ENCODE measurements around the gene ISL2. TPM values are rescaled to one million over a fixed set of nuclear protein-coding genes. Genes with fewer than 3 reads are reported as not detected.
A peak's percentile ranks its signal among the peaks of the same experiment; 100 is the strongest.

Gene ISL2
- polyA plus RNA-seq, 1 donor (not counting 4 experiments of a cell fraction or from before 2014, with no cell fraction given) = not detected

DNA sequence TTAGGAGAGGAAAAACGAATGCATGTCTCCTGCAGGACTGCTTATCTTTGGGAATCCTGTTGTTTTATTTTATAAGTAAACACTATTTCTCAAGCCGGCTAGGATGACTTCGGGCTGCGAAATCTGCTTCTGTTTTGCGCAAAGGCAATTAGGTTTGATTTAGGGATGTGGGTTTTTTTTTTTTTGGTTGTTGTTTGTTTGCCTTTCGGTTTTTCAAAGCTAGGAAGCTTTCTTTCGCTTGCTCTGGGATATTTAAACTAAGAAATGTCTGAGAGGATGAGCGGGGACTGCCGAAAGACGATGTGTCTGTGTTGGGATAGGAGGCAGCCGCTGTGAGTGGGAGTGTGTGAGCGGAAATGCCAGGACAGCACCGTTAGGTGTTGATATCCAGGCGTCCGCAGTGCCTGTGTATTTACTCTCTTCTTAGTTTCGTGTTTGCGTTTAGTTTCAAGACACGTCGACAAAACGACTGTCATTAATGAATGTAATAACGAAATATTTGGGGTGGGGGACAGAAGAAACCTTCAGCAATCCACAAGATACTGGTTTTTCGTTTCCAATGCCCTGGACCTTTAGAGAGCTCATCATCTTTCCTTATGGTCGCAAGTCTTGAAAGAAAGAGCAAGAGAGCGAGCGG, 604 bp downstream of the ISL2 start:
- Histone ChIP-seq H3K36me3 (ENCODE audit: control insufficient read depth in 2 of 2, extremely low read depth in 1 of 2, insufficient read depth in 2 of 2, low read length in 2 of 2) (no peaks in the 10 kb centered on the region), H3K9me3 (ENCODE audit: control insufficient read depth, low read depth, low read length) (peaks cover 4% of the 10 kb centered on the region), H3K4me3 (ENCODE audit: control insufficient read depth in 2 of 3, extremely low read depth in 1 of 3, insufficient read depth in 2 of 3, low read depth in 1 of 3, low read length in 3 of 3) (peak overlapping the region in 1 of 3 experiments; percentile 52), H3K9me1 (ENCODE audit: control insufficient read depth, extremely low read depth, insufficient read depth, low read length) (no peaks in the 10 kb centered on the region), H3K27me3 (ENCODE audit: control insufficient read depth, extremely low read depth, insufficient read depth, low read length) (peaks cover 83% of the 10 kb centered on the region), H4K20me1 (ENCODE audit: control insufficient read depth, extremely low read depth, insufficient read depth, low read length) (peaks cover 5% of the 10 kb centered on the region), H3K4me1 (ENCODE audit: control insufficient read depth, extremely low read depth, insufficient read depth, low read length) (peaks cover 16% of the 10 kb centered on the region), H3K27ac (ENCODE audit: control insufficient read depth, insufficient read depth, low read length) (no peak overlapping the region), H3K9ac (ENCODE audit: control insufficient read depth, extremely low read depth, insufficient read depth, low read length) (no peak overlapping the region), H3K4me2 (ENCODE audit: control insufficient read depth, extremely low read depth, insufficient read depth, low read depth, low read length) (peak overlapping the region; percentile 51), H2AFZ (ENCODE audit: control insufficient read depth, low read length) (no peak overlapping the region), H3K79me2 (ENCODE audit: control insufficient read depth, insufficient read depth, low read length) (no peaks in the 10 kb centered on the region)
- dilution Hi-C loops (cut with MboI; ENCODE audit: extremely low pct_ligation_motif_present, low sequenced_read_pairs) = no loop called here
- FAIRE-seq (no peak), DNase-seq (ENCODE audit: low read depth, low spot score) (no peak)
- TF ChIP-seq, protein P1, sequence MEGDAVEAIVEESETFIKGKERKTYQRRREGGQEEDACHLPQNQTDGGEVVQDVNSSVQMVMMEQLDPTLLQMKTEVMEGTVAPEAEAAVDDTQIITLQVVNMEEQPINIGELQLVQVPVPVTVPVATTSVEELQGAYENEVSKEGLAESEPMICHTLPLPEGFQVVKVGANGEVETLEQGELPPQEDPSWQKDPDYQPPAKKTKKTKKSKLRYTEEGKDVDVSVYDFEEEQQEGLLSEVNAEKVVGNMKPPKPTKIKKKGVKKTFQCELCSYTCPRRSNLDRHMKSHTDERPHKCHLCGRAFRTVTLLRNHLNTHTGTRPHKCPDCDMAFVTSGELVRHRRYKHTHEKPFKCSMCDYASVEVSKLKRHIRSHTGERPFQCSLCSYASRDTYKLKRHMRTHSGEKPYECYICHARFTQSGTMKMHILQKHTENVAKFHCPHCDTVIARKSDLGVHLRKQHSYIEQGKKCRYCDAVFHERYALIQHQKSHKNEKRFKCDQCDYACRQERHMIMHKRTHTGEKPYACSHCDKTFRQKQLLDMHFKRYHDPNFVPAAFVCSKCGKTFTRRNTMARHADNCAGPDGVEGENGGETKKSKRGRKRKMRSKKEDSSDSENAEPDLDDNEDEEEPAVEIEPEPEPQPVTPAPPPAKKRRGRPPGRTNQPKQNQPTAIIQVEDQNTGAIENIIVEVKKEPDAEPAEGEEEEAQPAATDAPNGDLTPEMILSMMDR (optimal IDR thresholded peaks at IDR 0.05 in 1 of 3, IDR thresholded peaks at IDR 0.05 in 1 of 3, conservative IDR thresholded peaks at IDR 0.05 in 1 of 3; ENCODE audit: extremely low read depth in 1 of 3, insufficient read depth in 2 of 3, low read length in 3 of 3) = no peak
- TF ChIP-seq EZH2 (IDR thresholded peaks at IDR 0.05; ENCODE audit: low read length) = peak; percentile 8

GRCh38 chr15:76337696-76338485, 1.3 kb downstream of the ISL2 start:
- FAIRE-seq = no peak
- H3K4me3 ChIP-seq (ENCODE audit: control insufficient read depth in 2 of 3, extremely low read depth in 1 of 3, insufficient read depth in 2 of 3, low read depth in 1 of 3, low read length in 3 of 3) = no peak overlapping the region
- peaks cover 16% of the 10 kb centered on the region for H3K4me1 ChIP-seq (ENCODE audit: control insufficient read depth, extremely low read depth, insufficient read depth, low read length)
- no peak overlapping the region for H3K9ac ChIP-seq (ENCODE audit: control insufficient read depth, extremely low read depth, insufficient read depth, low read length)
- H2AFZ ChIP-seq (ENCODE audit: control insufficient read depth, low read length) = no peak overlapping the region
- H3K9me1 ChIP-seq (ENCODE audit: control insufficient read depth, extremely low read depth, insufficient read depth, low read length) = no peaks in the 10 kb centered on the region
- H3K9me3 ChIP-seq (ENCODE audit: control insufficient read depth, low read depth, low read length) = peaks cover 4% of the 10 kb centered on the region
- dilution Hi-C loops (cut with MboI; ENCODE audit: extremely low pct_ligation_motif_present, low sequenced_read_pairs) = no loop called here
- peak overlapping the region; percentile 51 for H3K4me2 ChIP-seq (ENCODE audit: control insufficient read depth, extremely low read depth, insufficient read depth, low read depth, low read length)
- H3K27me3 ChIP-seq (ENCODE audit: control insufficient read depth, extremely low read depth, insufficient read depth, low read length) = peaks cover 90% of the 10 kb centered on the region
- no peak overlapping the region for H3K27ac ChIP-seq (ENCODE audit: control insufficient read depth, insufficient read depth, low read length)
- TF ChIP-seq, protein P1 (optimal IDR thresholded peaks at IDR 0.05 in 1 of 3, IDR thresholded peaks at IDR 0.05 in 1 of 3, conservative IDR thresholded peaks at IDR 0.05 in 1 of 3; ENCODE audit: extremely low read depth in 1 of 3, insufficient read depth in 2 of 3, low read length in 3 of 3) = no peak
- peak; percentile 69 for TF ChIP-seq EZH2 (IDR thresholded peaks at IDR 0.05; ENCODE audit: low read length)
- DNase-seq (ENCODE audit: low read depth, low spot score) = no peak
- no peaks in the 10 kb centered on the region for H3K36me3 ChIP-seq (ENCODE audit: control insufficient read depth in 2 of 2, extremely low read depth in 1 of 2, insufficient read depth in 2 of 2, low read length in 2 of 2)
- peaks cover 5% of the 10 kb centered on the region for H4K20me1 ChIP-seq (ENCODE audit: control insufficient read depth, extremely low read depth, insufficient read depth, low read length)
- no peaks in the 10 kb centered on the region for H3K79me2 ChIP-seq (ENCODE audit: control insufficient read depth, insufficient read depth, low read length)

Measured in keratinocyte (primary cell).